ENCODE results near the gene CAMSAP2. TPM values are rescaled to one million over a fixed set of nuclear protein-coding genes. Genes with fewer than 3 reads are reported as not detected.

CAMSAP2 gene
- total and polyA plus RNA-seq, 10 of the 15 experiments (the other 5 are each of a cell fraction or from before 2014, with no cell fraction given): 3.9 to 19.8 (median 8.0) TPM

DNA sequence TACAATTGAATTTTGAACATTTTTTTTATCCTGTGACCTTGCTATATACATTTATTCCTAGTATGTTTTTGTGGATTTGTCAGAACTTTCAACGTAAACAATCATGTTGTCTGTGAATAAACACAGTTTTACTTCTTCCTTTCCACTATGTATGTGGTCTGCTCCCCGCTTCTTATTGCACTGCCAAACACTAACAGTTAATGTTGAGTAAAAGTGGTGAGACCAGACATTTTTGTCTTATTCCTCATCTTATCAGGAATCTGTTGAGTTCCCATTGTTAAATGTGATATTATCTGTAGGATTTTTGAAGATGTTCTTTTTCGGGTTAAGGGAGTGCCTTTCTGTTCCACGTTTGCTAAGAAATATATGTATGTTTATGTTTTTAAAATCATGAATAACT, 45.9 kb downstream of the CAMSAP2 start:
- Histone ChIP-seq H3K27ac (ENCODE audit: control insufficient read depth, insufficient read depth) (no peak overlapping the region), H3K36me3 (ENCODE audit: control insufficient read depth in 2 of 2, insufficient read depth in 2 of 2, low read length in 1 of 2) (peaks cover 0 to 2% of the 10 kb centered on the region in 2 experiments; a peak in 2 of 4 replicates), H2AFZ (ENCODE audit: control insufficient read depth, low read depth, low read length) (no peak overlapping the region), H3K4me1 (ENCODE audit: control insufficient read depth, insufficient read depth, low read length) (peaks cover 6% of the 10 kb centered on the region), H3K27me3 (replicated peaks in 1 of 2; ENCODE audit: control insufficient read depth in 2 of 2, insufficient read depth in 2 of 2, low read length in 1 of 2) (no peaks in the 10 kb centered on the region), H4K20me1 (ENCODE audit: control insufficient read depth, insufficient read depth) (no peaks in the 10 kb centered on the region), H3K9me3 (replicated peaks; ENCODE audit: control insufficient read depth, insufficient read depth, low read length) (peaks cover 1% of the 10 kb centered on the region; the same call in 2 of the 3 replicates), H3K79me2 (ENCODE audit: control insufficient read depth, insufficient read depth, low read length) (peaks cover 10% of the 10 kb centered on the region), H3K4me2 (ENCODE audit: control insufficient read depth, insufficient read depth) (no peak overlapping the region), H3K9ac (ENCODE audit: control insufficient read depth, insufficient read depth, low read length) (no peak overlapping the region), H3K4me3 (no peak overlapping the region)
- intact Hi-C loops (cut with micrococcal nuclease; ENCODE audit: unreplicated experiment): loop anchor here (5.0 kb wide), 1 partner anchor 42 kb away; no protein-coding TSS in a partner anchor
- ChIA-PET CTCF (interaction anchor here (1.1 kb wide), 1 partner anchor 8 kb away, joined by 3 read pairs; no protein-coding TSS in a partner anchor), RAD21 (ENCODE audit: unreplicated experiment) (interaction anchor here (2.1 kb wide), 1 partner anchor 162 kb away, joined by 7 read pairs; no protein-coding TSS in a partner anchor), POLR2A (interaction anchor here (0.5 to 1.3 kb wide), 2 partner anchors 119 to 170 kb away, joined by 4 to 5 read pairs; no protein-coding TSS in a partner anchor), SMC1A (ENCODE audit: uncharacterized antibody, unreplicated experiment) (interaction anchor here (0.7 kb wide), 1 partner anchor 160 kb away, joined by 3 read pairs; no protein-coding TSS in a partner anchor)
- FAIRE-seq (no peak), ATAC-seq (no peak), DNase-seq (ENCODE audit: low read depth, low spot score) (no peak)
- no TSS peak for BruUV-seq (replicated peaks)
- WGBS (ENCODE audit: insufficient coverage, insufficient replicate concordance, low lambda C conversion rate, missing lambda C conversion rate): 96% methylated on average over 4 of the region's 4 CpGs
- in situ Hi-C loops (cut with MboI): no loop called here
- TF ChIP-seq IRF5 (IDR thresholded peaks at IDR 0.05; ENCODE audit: borderline replicate concordance) (no peak), GABPA (IDR thresholded peaks at IDR 0.05; ENCODE audit: low read depth) (no peak), RBBP5 (conservative IDR thresholded peaks at IDR 0.05) (no peak), IKZF2 (IDR thresholded peaks at IDR 0.05) (no peak), NR2C1 (IDR thresholded peaks at IDR 0.05) (no peak), ZBTB33 (IDR thresholded peaks at IDR 0.05) (no peak), RUNX3 (IDR thresholded peaks at IDR 0.05; ENCODE audit: low read length) (no peak), SREBF2 (IDR thresholded peaks at IDR 0.05; ENCODE audit: low read length) (no peak), ATF3 (IDR thresholded peaks at IDR 0.05; ENCODE audit: borderline replicate concordance, extremely low read depth, low read depth, low read length) (no peak)
- TF ChIP-seq, protein P1, sequence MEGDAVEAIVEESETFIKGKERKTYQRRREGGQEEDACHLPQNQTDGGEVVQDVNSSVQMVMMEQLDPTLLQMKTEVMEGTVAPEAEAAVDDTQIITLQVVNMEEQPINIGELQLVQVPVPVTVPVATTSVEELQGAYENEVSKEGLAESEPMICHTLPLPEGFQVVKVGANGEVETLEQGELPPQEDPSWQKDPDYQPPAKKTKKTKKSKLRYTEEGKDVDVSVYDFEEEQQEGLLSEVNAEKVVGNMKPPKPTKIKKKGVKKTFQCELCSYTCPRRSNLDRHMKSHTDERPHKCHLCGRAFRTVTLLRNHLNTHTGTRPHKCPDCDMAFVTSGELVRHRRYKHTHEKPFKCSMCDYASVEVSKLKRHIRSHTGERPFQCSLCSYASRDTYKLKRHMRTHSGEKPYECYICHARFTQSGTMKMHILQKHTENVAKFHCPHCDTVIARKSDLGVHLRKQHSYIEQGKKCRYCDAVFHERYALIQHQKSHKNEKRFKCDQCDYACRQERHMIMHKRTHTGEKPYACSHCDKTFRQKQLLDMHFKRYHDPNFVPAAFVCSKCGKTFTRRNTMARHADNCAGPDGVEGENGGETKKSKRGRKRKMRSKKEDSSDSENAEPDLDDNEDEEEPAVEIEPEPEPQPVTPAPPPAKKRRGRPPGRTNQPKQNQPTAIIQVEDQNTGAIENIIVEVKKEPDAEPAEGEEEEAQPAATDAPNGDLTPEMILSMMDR (IDR thresholded peaks at IDR 0.05 in 2 of 3, conservative IDR thresholded peaks at IDR 0.05 in 1 of 3; ENCODE audit: control insufficient read depth in 2 of 3, extremely low read depth in 1 of 3, insufficient read depth in 1 of 3, low read depth in 3 of 3, low read length in 3 of 3): no peak
- TF ChIP-seq, protein P2, sequence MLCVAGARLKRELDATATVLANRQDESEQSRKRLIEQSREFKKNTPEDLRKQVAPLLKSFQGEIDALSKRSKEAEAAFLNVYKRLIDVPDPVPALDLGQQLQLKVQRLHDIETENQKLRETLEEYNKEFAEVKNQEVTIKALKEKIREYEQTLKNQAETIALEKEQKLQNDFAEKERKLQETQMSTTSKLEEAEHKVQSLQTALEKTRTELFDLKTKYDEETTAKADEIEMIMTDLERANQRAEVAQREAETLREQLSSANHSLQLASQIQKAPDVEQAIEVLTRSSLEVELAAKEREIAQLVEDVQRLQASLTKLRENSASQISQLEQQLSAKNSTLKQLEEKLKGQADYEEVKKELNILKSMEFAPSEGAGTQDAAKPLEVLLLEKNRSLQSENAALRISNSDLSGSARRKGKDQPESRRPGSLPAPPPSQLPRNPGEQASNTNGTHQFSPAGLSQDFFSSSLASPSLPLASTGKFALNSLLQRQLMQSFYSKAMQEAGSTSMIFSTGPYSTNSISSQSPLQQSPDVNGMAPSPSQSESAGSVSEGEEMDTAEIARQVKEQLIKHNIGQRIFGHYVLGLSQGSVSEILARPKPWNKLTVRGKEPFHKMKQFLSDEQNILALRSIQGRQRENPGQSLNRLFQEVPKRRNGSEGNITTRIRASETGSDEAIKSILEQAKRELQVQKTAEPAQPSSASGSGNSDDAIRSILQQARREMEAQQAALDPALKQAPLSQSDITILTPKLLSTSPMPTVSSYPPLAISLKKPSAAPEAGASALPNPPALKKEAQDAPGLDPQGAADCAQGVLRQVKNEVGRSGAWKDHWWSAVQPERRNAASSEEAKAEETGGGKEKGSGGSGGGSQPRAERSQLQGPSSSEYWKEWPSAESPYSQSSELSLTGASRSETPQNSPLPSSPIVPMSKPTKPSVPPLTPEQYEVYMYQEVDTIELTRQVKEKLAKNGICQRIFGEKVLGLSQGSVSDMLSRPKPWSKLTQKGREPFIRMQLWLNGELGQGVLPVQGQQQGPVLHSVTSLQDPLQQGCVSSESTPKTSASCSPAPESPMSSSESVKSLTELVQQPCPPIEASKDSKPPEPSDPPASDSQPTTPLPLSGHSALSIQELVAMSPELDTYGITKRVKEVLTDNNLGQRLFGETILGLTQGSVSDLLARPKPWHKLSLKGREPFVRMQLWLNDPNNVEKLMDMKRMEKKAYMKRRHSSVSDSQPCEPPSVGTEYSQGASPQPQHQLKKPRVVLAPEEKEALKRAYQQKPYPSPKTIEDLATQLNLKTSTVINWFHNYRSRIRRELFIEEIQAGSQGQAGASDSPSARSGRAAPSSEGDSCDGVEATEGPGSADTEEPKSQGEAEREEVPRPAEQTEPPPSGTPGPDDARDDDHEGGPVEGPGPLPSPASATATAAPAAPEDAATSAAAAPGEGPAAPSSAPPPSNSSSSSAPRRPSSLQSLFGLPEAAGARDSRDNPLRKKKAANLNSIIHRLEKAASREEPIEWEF (IDR thresholded peaks at IDR 0.05; ENCODE audit: insufficient replicate concordance, low read depth, low read length): no peak

All from GM12878 (cell line).